ENCODE data around the gene SPATS2.
"Not testable (repeated sequence)": the region's sequence is repeated elsewhere in the genome, so short reads cannot be mapped to it uniquely, and the experiment has no call there.

The SPATS2 gene

GRCh38 chr12:49518914-49519573 is 151.8 kb downstream of the SPATS2 start:
- no peak for DNase-seq (ENCODE audit: low spot score)

- DNase-seq (ENCODE audit: low spot score) = no peak
Measured at GRCh38 chr12:49519574-49519936, 152.3 kb downstream of the SPATS2 start.

- DNase-seq (ENCODE audit: low spot score) = no peak
Measured at GRCh38 chr12:49521389-49521788, 154.1 kb downstream of the SPATS2 start.

GRCh38 chr12:49524660-49525324 is 157.5 kb downstream of the SPATS2 start:
- DNase-seq (ENCODE audit: low spot score) = no peak

- no peak for DNase-seq (ENCODE audit: low spot score)
Measured at GRCh38 chr12:49525942-49526341, 158.7 kb downstream of the SPATS2 start.

GRCh38 chr12:49527361-49528130 is 160.3 kb downstream of the SPATS2 start:
- peak; percentile 17 for DNase-seq (ENCODE audit: low spot score)

- DNase-seq (ENCODE audit: low spot score) = no peak
Measured at GRCh38 chr12:49529414-49529813, 162.2 kb downstream of the SPATS2 start.

- no peak for DNase-seq (ENCODE audit: low spot score)
Measured at GRCh38 chr12:49531745-49532144, 164.5 kb downstream of the SPATS2 start.

GRCh38 chr12:49533331-49533730 is 166.1 kb downstream of the SPATS2 start:
- no peak for DNase-seq (ENCODE audit: low spot score)

- DNase-seq (ENCODE audit: low spot score) = not testable (repeated sequence)
Measured at GRCh38 chr12:49534122-49534521, 166.9 kb downstream of the SPATS2 start.

- no peak for DNase-seq (ENCODE audit: low spot score)
Measured at GRCh38 chr12:49534731-49535278, 167.5 kb downstream of the SPATS2 start.

- DNase-seq (ENCODE audit: low spot score) = no peak
Measured at GRCh38 chr12:49535921-49536525, 168.8 kb downstream of the SPATS2 start.

GRCh38 chr12:49536526-49537071 is 169.3 kb downstream of the SPATS2 start:
- DNase-seq (ENCODE audit: low spot score) = no peak

GRCh38 chr12:49537231-49537751 is 170.0 kb downstream of the SPATS2 start:
- no peak for DNase-seq (ENCODE audit: low spot score)

- DNase-seq (ENCODE audit: low spot score) = peak; percentile 50
Measured at GRCh38 chr12:49537752-49538509, 170.7 kb downstream of the SPATS2 start.

- DNase-seq (ENCODE audit: low spot score) = peak; percentile 95
Measured at GRCh38 chr12:49538510-49539403, 171.5 kb downstream of the SPATS2 start, which contains the start of gene KCNH3. KCNH3 (plus strand) TSS chr12:49539030; CDS start chr12:49539417, 387 bp downstream.

- no peak for DNase-seq (ENCODE audit: low spot score)
Measured at GRCh38 chr12:49539406-49540228, 172.4 kb downstream of the SPATS2 start.

GRCh38 chr12:49540229-49541139 is 173.2 kb downstream of the SPATS2 start:
- DNase-seq (ENCODE audit: low spot score) = no peak
